ENCODE measurements around the gene GNGT2.

GNGT2 gene

GRCh38 chr17:49241040-49241439 is 30.7 kb upstream of the GNGT2 start:
- Histone ChIP-seq H3K27ac (no peak overlapping the region), H3K79me2 (ENCODE audit: insufficient read depth, low read depth) (no peaks in the 10 kb centered on the region), H3K4me2 (no peak overlapping the region), H3K4me3 (IDR thresholded peaks at IDR 0.05; ENCODE audit: insufficient read depth, low read depth, low read length) (no peak overlapping the region), H3K9ac (no peak overlapping the region), H4K20me1 (ENCODE audit: insufficient read depth) (no peaks in the 10 kb centered on the region), H3K36me3 (ENCODE audit: insufficient read depth) (no peaks in the 10 kb centered on the region), H3K27me3 (ENCODE audit: insufficient read depth, low read depth) (no peaks in the 10 kb centered on the region), H3K4me1 (ENCODE audit: low read depth, poor library complexity, severe bottlenecking) (no peaks in the 10 kb centered on the region), H2AFZ (ENCODE audit: low read depth) (no peak overlapping the region)
- no peak for TF ChIP-seq CTCF (conservative IDR thresholded peaks at IDR 0.05; ENCODE audit: low read depth, low read length)

- Histone ChIP-seq H3K27ac (no peak overlapping the region), H4K20me1 (ENCODE audit: insufficient read depth) (no peaks in the 10 kb centered on the region), H3K4me3 (IDR thresholded peaks at IDR 0.05; ENCODE audit: insufficient read depth, low read depth, low read length) (no peak overlapping the region), H3K4me1 (ENCODE audit: low read depth, poor library complexity, severe bottlenecking) (no peaks in the 10 kb centered on the region), H2AFZ (ENCODE audit: low read depth) (no peak overlapping the region), H3K4me2 (no peak overlapping the region), H3K27me3 (ENCODE audit: insufficient read depth, low read depth) (no peaks in the 10 kb centered on the region), H3K79me2 (ENCODE audit: insufficient read depth, low read depth) (no peaks in the 10 kb centered on the region), H3K36me3 (ENCODE audit: insufficient read depth) (no peaks in the 10 kb centered on the region), H3K9ac (no peak overlapping the region)
- no peak for TF ChIP-seq CTCF (conservative IDR thresholded peaks at IDR 0.05; ENCODE audit: low read depth, low read length)
Measured at GRCh38 chr17:49240619-49241018, 30.2 kb upstream of the GNGT2 start.

- no peak overlapping the region for H3K4me3 ChIP-seq (IDR thresholded peaks at IDR 0.05; ENCODE audit: insufficient read depth, low read depth, low read length)
- TF ChIP-seq CTCF (conservative IDR thresholded peaks at IDR 0.05; ENCODE audit: low read depth, low read length): no peak
- H3K4me1 ChIP-seq (ENCODE audit: low read depth, poor library complexity, severe bottlenecking): no peaks in the 10 kb centered on the region
- H3K36me3 ChIP-seq (ENCODE audit: insufficient read depth): no peaks in the 10 kb centered on the region
- no peak overlapping the region for H2AFZ ChIP-seq (ENCODE audit: low read depth)
- no peak overlapping the region for H3K27ac ChIP-seq
- H3K4me2 ChIP-seq: no peak overlapping the region
- no peaks in the 10 kb centered on the region for H3K27me3 ChIP-seq (ENCODE audit: insufficient read depth, low read depth)
- no peaks in the 10 kb centered on the region for H3K79me2 ChIP-seq (ENCODE audit: insufficient read depth, low read depth)
- no peak overlapping the region for H3K9ac ChIP-seq
- no peaks in the 10 kb centered on the region for H4K20me1 ChIP-seq (ENCODE audit: insufficient read depth)
Measured at GRCh38 chr17:49239963-49240362, 29.6 kb upstream of the GNGT2 start.

- H4K20me1 ChIP-seq (ENCODE audit: insufficient read depth): no peaks in the 10 kb centered on the region
- no peak overlapping the region for H3K4me2 ChIP-seq
- no peak overlapping the region for H3K27ac ChIP-seq
- no peaks in the 10 kb centered on the region for H3K79me2 ChIP-seq (ENCODE audit: insufficient read depth, low read depth)
- H3K4me1 ChIP-seq (ENCODE audit: low read depth, poor library complexity, severe bottlenecking): peaks cover 7% of the 10 kb centered on the region
- no peak overlapping the region for H3K4me3 ChIP-seq (IDR thresholded peaks at IDR 0.05; ENCODE audit: insufficient read depth, low read depth, low read length)
- H3K9ac ChIP-seq: no peak overlapping the region
- no peak overlapping the region for H2AFZ ChIP-seq (ENCODE audit: low read depth)
- H3K27me3 ChIP-seq (ENCODE audit: insufficient read depth, low read depth): peaks cover 10% of the 10 kb centered on the region; the same call in 1 of the 2 replicates
- no peaks in the 10 kb centered on the region for H3K36me3 ChIP-seq (ENCODE audit: insufficient read depth)
- no peak for TF ChIP-seq CTCF (conservative IDR thresholded peaks at IDR 0.05; ENCODE audit: low read depth, low read length)
Measured at GRCh38 chr17:49235896-49236295, 25.5 kb upstream of the GNGT2 start.
